ENCODE measurements around the gene NTPCR. TPM values are rescaled to one million over a fixed set of nuclear protein-coding genes. Genes with fewer than 3 reads are reported as not detected.

Gene NTPCR
- total RNA-seq, 2 experiments from 2014 or later: 8.5 to 9.3 TPM

DNA sequence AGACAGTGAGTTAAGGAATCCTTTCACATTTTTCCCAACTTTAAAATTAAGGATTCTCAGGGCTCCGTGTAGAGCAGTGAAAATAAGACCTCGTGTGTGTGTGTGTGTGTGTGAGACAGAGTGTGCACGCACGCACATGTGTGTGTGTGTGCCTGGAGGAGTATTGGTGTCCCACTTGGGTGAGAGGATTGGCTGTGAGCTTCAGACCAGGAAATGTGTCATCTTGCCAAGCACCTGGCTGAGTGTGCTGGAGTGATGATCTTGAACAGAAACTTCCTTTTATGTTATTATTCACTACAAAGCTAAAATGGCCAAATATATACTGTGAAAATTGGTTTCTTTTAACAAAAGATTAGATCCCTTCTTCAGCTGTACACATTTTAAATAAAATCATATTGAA is 35.2 kb upstream of the NTPCR start:
- Histone ChIP-seq H3K27me3 (ENCODE audit: control insufficient read depth in 1 of 2, insufficient read depth in 2 of 2, low read length in 2 of 2) (no peaks in the 10 kb centered on the region), H3K4me3 (ENCODE audit: low read length) (no peak overlapping the region), H3K36me3 (ENCODE audit: insufficient read depth, low read length) (no peaks in the 10 kb centered on the region), H3K27ac (ENCODE audit: low read depth in 1 of 2, low read length in 2 of 2) (no peak overlapping the region), H3K4me1 (ENCODE audit: insufficient read depth, low read length) (peaks cover 3% of the 10 kb centered on the region), H3K9me3 (ENCODE audit: control insufficient read depth in 1 of 2, insufficient read depth in 1 of 2, low read length in 2 of 2) (no peaks in the 10 kb centered on the region)
- no peak for DNase-seq
- TF ChIP-seq CTCF (IDR thresholded peaks at IDR 0.05): no peak
- no peaks in the 10 kb centered on the region for H3K27me3 Mint-ChIP-seq
- H3K4me1 Mint-ChIP-seq (ENCODE audit: low read depth): peaks cover 15% of the 10 kb centered on the region
- intact Hi-C loops (cut with DNase I, micrococcal nuclease): no loop called here
- no peak overlapping the region for H3K27ac Mint-ChIP-seq
- ChIA-PET POLR2A (no interaction called here), CTCF (no interaction called here)
- H3K36me3 Mint-ChIP-seq (ENCODE audit: low read depth): no peaks in the 10 kb centered on the region
- no peak for ATAC-seq (ENCODE audit: poor library complexity)
- no peak overlapping the region for H3K4me3 Mint-ChIP-seq
- no peaks in the 10 kb centered on the region for H3K9me3 Mint-ChIP-seq

- ATAC-seq (ENCODE audit: poor library complexity): no peak
- Mint-ChIP-seq H3K27me3 (no peaks in the 10 kb centered on the region), H3K27ac (no peak overlapping the region), H3K4me1 (ENCODE audit: low read depth) (peaks cover 12% of the 10 kb centered on the region), H3K9me3 (no peaks in the 10 kb centered on the region), H3K36me3 (ENCODE audit: low read depth) (no peaks in the 10 kb centered on the region), H3K4me3 (no peak overlapping the region)
- intact Hi-C loops (cut with DNase I, micrococcal nuclease): no loop called here
- H3K27ac ChIP-seq (ENCODE audit: low read depth in 1 of 2, low read length in 2 of 2): no peak overlapping the region
- ChIA-PET POLR2A (no interaction called here), CTCF (no interaction called here)
- no peaks in the 10 kb centered on the region for H3K36me3 ChIP-seq (ENCODE audit: insufficient read depth, low read length)
- no peak overlapping the region for H3K4me3 ChIP-seq (ENCODE audit: low read length)
- TF ChIP-seq CTCF (IDR thresholded peaks at IDR 0.05): no peak
- no peak for DNase-seq
- H3K4me1 ChIP-seq (ENCODE audit: insufficient read depth, low read length): peaks cover 2% of the 10 kb centered on the region
- H3K9me3 ChIP-seq (ENCODE audit: control insufficient read depth in 1 of 2, insufficient read depth in 1 of 2, low read length in 2 of 2): no peaks in the 10 kb centered on the region
- no peaks in the 10 kb centered on the region for H3K27me3 ChIP-seq (ENCODE audit: control insufficient read depth in 1 of 2, insufficient read depth in 2 of 2, low read length in 2 of 2)
Observed at GRCh38 chr1:232917053-232917452, 33.4 kb upstream of the NTPCR start.

- H3K4me3 ChIP-seq (ENCODE audit: low read length): no peak overlapping the region
- no peak for ATAC-seq (ENCODE audit: poor library complexity)
- no peaks in the 10 kb centered on the region for H3K36me3 ChIP-seq (ENCODE audit: insufficient read depth, low read length)
- Mint-ChIP-seq H3K27me3 (no peaks in the 10 kb centered on the region), H3K27ac (peak overlapping the region; percentile 67), H3K9me3 (no peaks in the 10 kb centered on the region), H3K36me3 (ENCODE audit: low read depth) (no peaks in the 10 kb centered on the region), H3K4me1 (ENCODE audit: low read depth) (peaks cover 54% of the 10 kb centered on the region), H3K4me3 (no peak overlapping the region)
- H3K4me1 ChIP-seq (ENCODE audit: insufficient read depth, low read length): peaks cover 43% of the 10 kb centered on the region
- no peak overlapping the region for H3K27ac ChIP-seq (ENCODE audit: low read depth in 1 of 2, low read length in 2 of 2)
- no peaks in the 10 kb centered on the region for H3K27me3 ChIP-seq (ENCODE audit: control insufficient read depth in 1 of 2, insufficient read depth in 2 of 2, low read length in 2 of 2)
- no peak for TF ChIP-seq CTCF (IDR thresholded peaks at IDR 0.05)
- ChIA-PET CTCF (no interaction called here), POLR2A (no interaction called here)
- no peak for DNase-seq
- intact Hi-C loops (cut with DNase I, micrococcal nuclease): no loop called here
- H3K9me3 ChIP-seq (ENCODE audit: control insufficient read depth in 1 of 2, insufficient read depth in 1 of 2, low read length in 2 of 2): no peaks in the 10 kb centered on the region
Observed at GRCh38 chr1:232921381-232921780, 29.0 kb upstream of the NTPCR start.
